ENCODE data around the gene GSTT2.
"Not testable (repeated sequence)": the region's sequence is repeated elsewhere in the genome, so short reads cannot be mapped to it uniquely, and the experiment has no call there.

GSTT2 gene

GRCh38 chr22:23974345-23974744, 5.6 kb upstream of the GSTT2 start, which contains the start of gene DDT:
DDT (minus strand) TSS chr22:23974441; CDS start chr22:23974414, 27 bp downstream.
- DNase-seq (ENCODE audit: low read depth in 2 of 2) = not testable (repeated sequence)

GRCh38 chr22:23974836-23975352, 5.0 kb upstream of the GSTT2 start:
- not testable (repeated sequence) for DNase-seq (ENCODE audit: low read depth in 2 of 2)

GRCh38 chr22:23977304-23977703, 2.6 kb upstream of the GSTT2 start:
- not testable (repeated sequence) for DNase-seq (ENCODE audit: low read depth in 2 of 2)

- not testable (repeated sequence) for DNase-seq (ENCODE audit: low read depth in 2 of 2)
Measured at GRCh38 chr22:23980567-23980966, 633 bp downstream of the GSTT2 start.

- DNase-seq (ENCODE audit: low read depth in 2 of 2) = no peak
Measured at GRCh38 chr22:23984430-23984829, 4.5 kb downstream of the GSTT2 start.

GRCh38 chr22:23986089-23986488, 6.2 kb downstream of the GSTT2 start:
- not testable (repeated sequence) for DNase-seq (ENCODE audit: low read depth in 2 of 2)

- DNase-seq (ENCODE audit: low read depth in 2 of 2) = not testable (repeated sequence)
Measured at GRCh38 chr22:23986538-23987178, 6.7 kb downstream of the GSTT2 start.

GRCh38 chr22:23989583-23990244, 9.8 kb downstream of the GSTT2 start:
- DNase-seq (ENCODE audit: low read depth in 2 of 2) = not testable (repeated sequence)

GRCh38 chr22:23993080-23993479, 13.1 kb downstream of the GSTT2 start:
- not testable (repeated sequence) for DNase-seq (ENCODE audit: low read depth in 2 of 2)

GRCh38 chr22:23993581-23994177, 13.7 kb downstream of the GSTT2 start:
- DNase-seq (ENCODE audit: low read depth in 2 of 2) = not testable (repeated sequence)

- no peak for DNase-seq (ENCODE audit: low read depth in 2 of 2)
Measured at GRCh38 chr22:23997092-23997491, 17.2 kb downstream of the GSTT2 start.

- DNase-seq (ENCODE audit: low read depth in 2 of 2) = not testable (repeated sequence)
Measured at GRCh38 chr22:23999779-24000178, 19.8 kb downstream of the GSTT2 start.

GRCh38 chr22:24001314-24001713, 21.4 kb downstream of the GSTT2 start:
- no peak for DNase-seq (ENCODE audit: low read depth in 2 of 2)

GRCh38 chr22:24002272-24002671, 22.3 kb downstream of the GSTT2 start:
- no peak for DNase-seq (ENCODE audit: low read depth in 2 of 2)

GRCh38 chr22:24002851-24003250, 22.9 kb downstream of the GSTT2 start:
- DNase-seq (ENCODE audit: low read depth in 2 of 2) = no peak

GRCh38 chr22:24003887-24004286, 24.0 kb downstream of the GSTT2 start:
- no peak for DNase-seq (ENCODE audit: low read depth in 2 of 2)

GRCh38 chr22:24005201-24005600, 25.3 kb downstream of the GSTT2 start, which contains the start of gene GSTT4:
GSTT4 (minus strand) TSS chr22:24005453; CDS start chr22:24005356, 97 bp downstream.
- DNase-seq (ENCODE audit: low read depth in 2 of 2) = no peak

- no peak for DNase-seq (ENCODE audit: low read depth in 2 of 2)
Measured at GRCh38 chr22:24006207-24006913, 26.4 kb downstream of the GSTT2 start.

- no peak for DNase-seq (ENCODE audit: low read depth in 2 of 2)
Measured at GRCh38 chr22:24006914-24007214, 26.9 kb downstream of the GSTT2 start.

- no peak for DNase-seq (ENCODE audit: low read depth in 2 of 2)
Measured at GRCh38 chr22:24007253-24008021, 27.5 kb downstream of the GSTT2 start.

GRCh38 chr22:24008022-24008283, 28.0 kb downstream of the GSTT2 start:
- DNase-seq (ENCODE audit: low read depth in 2 of 2) = no peak
